ENCODE data around the gene CPNE7. TPM values are rescaled to one million over a fixed set of nuclear protein-coding genes. Genes with fewer than 3 reads are reported as not detected.

Gene CPNE7
- total and polyA plus RNA-seq, 4 donors = 0.30 to 0.56 (median 0.47) TPM; not detected in 1

DNA sequence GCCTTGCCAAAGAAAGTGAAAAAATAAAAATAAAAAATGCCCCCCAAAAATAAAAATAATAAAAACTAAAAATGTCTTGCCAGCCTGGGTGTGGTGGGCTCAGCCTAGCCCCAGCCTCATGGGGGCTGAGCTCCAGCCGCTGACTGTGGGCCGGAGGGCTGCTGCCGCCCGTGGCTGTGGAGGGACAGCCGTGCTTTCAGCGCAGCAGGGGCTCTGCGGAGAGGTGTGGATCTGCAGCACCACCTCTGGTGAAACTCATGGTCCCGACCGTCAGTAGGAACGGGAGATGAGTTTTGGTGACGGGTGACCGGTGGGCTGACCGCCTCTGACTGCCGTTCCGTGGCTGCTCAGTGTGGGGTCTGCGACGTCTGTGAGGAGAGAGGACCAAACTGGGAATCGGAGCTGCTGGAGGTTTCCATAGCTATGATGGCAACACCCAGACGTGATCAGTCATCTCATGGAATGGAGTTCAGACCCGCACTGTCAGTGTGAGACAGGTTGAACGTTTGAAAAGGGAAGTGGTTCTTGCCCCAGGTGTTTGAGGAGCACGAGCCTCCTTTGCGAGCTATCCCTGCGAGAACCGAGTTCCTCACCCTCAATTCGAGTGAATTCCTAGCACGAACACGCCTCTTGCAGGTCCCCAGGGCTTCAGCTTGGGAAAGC, 27.1 kb upstream of the CPNE7 start:
- no peaks in the 10 kb centered on the region for H3K9me3 ChIP-seq (ENCODE audit: control insufficient read depth in 4 of 4, low read length in 3 of 4)
- peaks cover 0 to 24% (median 15%) of the 10 kb centered on the region in 4 donors for H3K4me1 ChIP-seq (ENCODE audit: control insufficient read depth in 4 of 4, insufficient read depth in 4 of 4, low read length in 3 of 4)
- H3K36me3 ChIP-seq (ENCODE audit: control insufficient read depth in 4 of 4, insufficient read depth in 3 of 4, low read depth in 1 of 4, low read length in 3 of 4) = peaks cover 8 to 51% (median 21%) of the 10 kb centered on the region in 4 donors
- no peak overlapping the region for H3K4me3 ChIP-seq (ENCODE audit: low read depth in 1 of 3, low read length in 3 of 3)
- no peak overlapping the region for H3K27ac ChIP-seq (ENCODE audit: low read depth in 1 of 2, low read length in 2 of 2)
- no peaks in the 10 kb centered on the region for H3K27me3 ChIP-seq (ENCODE audit: control insufficient read depth in 4 of 4, insufficient read depth in 4 of 4, low read length in 3 of 4)
- no peak overlapping the region for H3K9ac ChIP-seq (ENCODE audit: low read depth in 1 of 2, low read length in 2 of 2)
- no peak for DNase-seq (ENCODE audit: low spot score)
- TF ChIP-seq EGR1 (IDR thresholded peaks at IDR 0.05; ENCODE audit: low read depth in 2 of 2) (no peak), SP1 (IDR thresholded peaks at IDR 0.05) (no peak), HNF4A (conservative IDR thresholded peaks at IDR 0.05) (no peak), FOXA1 (IDR thresholded peaks at IDR 0.05) (no peak), FOXA2 (IDR thresholded peaks at IDR 0.05) (no peak), TAF1 (conservative IDR thresholded peaks at IDR 0.05) (no peak), RAD21 (IDR thresholded peaks at IDR 0.05) (no peak), RXRA (IDR thresholded peaks at IDR 0.05) (no peak), JUND (IDR thresholded peaks at IDR 0.05) (no peak), YY1 (IDR thresholded peaks at IDR 0.05) (no peak), GABPA (IDR thresholded peaks at IDR 0.05 in 1 of 2, conservative IDR thresholded peaks at IDR 0.05 in 1 of 2) (no peak)
- TF ChIP-seq, protein P1, sequence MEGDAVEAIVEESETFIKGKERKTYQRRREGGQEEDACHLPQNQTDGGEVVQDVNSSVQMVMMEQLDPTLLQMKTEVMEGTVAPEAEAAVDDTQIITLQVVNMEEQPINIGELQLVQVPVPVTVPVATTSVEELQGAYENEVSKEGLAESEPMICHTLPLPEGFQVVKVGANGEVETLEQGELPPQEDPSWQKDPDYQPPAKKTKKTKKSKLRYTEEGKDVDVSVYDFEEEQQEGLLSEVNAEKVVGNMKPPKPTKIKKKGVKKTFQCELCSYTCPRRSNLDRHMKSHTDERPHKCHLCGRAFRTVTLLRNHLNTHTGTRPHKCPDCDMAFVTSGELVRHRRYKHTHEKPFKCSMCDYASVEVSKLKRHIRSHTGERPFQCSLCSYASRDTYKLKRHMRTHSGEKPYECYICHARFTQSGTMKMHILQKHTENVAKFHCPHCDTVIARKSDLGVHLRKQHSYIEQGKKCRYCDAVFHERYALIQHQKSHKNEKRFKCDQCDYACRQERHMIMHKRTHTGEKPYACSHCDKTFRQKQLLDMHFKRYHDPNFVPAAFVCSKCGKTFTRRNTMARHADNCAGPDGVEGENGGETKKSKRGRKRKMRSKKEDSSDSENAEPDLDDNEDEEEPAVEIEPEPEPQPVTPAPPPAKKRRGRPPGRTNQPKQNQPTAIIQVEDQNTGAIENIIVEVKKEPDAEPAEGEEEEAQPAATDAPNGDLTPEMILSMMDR (IDR thresholded peaks at IDR 0.05; ENCODE audit: low read depth, low read length, missing input control) = no peak
- TF ChIP-seq, protein P2, sequence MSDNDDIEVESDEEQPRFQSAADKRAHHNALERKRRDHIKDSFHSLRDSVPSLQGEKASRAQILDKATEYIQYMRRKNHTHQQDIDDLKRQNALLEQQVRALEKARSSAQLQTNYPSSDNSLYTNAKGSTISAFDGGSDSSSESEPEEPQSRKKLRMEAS (IDR thresholded peaks at IDR 0.05) = no peak
- TF ChIP-seq, protein P3, sequence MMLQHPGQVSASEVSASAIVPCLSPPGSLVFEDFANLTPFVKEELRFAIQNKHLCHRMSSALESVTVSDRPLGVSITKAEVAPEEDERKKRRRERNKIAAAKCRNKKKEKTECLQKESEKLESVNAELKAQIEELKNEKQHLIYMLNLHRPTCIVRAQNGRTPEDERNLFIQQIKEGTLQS (IDR thresholded peaks at IDR 0.05) = no peak
- TF ChIP-seq, protein P4, sequence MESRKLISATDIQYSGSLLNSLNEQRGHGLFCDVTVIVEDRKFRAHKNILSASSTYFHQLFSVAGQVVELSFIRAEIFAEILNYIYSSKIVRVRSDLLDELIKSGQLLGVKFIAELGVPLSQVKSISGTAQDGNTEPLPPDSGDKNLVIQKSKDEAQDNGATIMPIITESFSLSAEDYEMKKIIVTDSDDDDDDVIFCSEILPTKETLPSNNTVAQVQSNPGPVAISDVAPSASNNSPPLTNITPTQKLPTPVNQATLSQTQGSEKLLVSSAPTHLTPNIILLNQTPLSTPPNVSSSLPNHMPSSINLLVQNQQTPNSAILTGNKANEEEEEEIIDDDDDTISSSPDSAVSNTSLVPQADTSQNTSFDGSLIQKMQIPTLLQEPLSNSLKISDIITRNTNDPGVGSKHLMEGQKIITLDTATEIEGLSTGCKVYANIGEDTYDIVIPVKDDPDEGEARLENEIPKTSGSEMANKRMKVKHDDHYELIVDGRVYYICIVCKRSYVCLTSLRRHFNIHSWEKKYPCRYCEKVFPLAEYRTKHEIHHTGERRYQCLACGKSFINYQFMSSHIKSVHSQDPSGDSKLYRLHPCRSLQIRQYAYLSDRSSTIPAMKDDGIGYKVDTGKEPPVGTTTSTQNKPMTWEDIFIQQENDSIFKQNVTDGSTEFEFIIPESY (IDR thresholded peaks at IDR 0.05) = no peak
- TF ChIP-seq, protein P5, sequence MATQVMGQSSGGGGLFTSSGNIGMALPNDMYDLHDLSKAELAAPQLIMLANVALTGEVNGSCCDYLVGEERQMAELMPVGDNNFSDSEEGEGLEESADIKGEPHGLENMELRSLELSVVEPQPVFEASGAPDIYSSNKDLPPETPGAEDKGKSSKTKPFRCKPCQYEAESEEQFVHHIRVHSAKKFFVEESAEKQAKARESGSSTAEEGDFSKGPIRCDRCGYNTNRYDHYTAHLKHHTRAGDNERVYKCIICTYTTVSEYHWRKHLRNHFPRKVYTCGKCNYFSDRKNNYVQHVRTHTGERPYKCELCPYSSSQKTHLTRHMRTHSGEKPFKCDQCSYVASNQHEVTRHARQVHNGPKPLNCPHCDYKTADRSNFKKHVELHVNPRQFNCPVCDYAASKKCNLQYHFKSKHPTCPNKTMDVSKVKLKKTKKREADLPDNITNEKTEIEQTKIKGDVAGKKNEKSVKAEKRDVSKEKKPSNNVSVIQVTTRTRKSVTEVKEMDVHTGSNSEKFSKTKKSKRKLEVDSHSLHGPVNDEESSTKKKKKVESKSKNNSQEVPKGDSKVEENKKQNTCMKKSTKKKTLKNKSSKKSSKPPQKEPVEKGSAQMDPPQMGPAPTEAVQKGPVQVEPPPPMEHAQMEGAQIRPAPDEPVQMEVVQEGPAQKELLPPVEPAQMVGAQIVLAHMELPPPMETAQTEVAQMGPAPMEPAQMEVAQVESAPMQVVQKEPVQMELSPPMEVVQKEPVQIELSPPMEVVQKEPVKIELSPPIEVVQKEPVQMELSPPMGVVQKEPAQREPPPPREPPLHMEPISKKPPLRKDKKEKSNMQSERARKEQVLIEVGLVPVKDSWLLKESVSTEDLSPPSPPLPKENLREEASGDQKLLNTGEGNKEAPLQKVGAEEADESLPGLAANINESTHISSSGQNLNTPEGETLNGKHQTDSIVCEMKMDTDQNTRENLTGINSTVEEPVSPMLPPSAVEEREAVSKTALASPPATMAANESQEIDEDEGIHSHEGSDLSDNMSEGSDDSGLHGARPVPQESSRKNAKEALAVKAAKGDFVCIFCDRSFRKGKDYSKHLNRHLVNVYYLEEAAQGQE (IDR thresholded peaks at IDR 0.05) = no peak
- WGBS = 94% methylated on average over 28 of the region's 28 CpGs
